ENCODE results near the gene KDR. TPM values are rescaled to one million over a fixed set of nuclear protein-coding genes. Genes with fewer than 3 reads are reported as not detected.

The KDR gene
- total RNA-seq, 4 donors from 2014 or later: 7.4 to 14.8 (median 10.6) TPM

- Histone ChIP-seq H3K9me3 (no peaks in the 10 kb centered on the region), H3K27ac (peak overlapping the region in 3 of 4 donors; percentile 19 to 47 (median 47)), H3K4me1 (peaks cover 0 to 6% of the 10 kb centered on the region in 2 donors), H3K36me3 (no peaks in the 10 kb centered on the region), H3K4me3 (no peak overlapping the region), H3K27me3 (no peaks in the 10 kb centered on the region)
- TF ChIP-seq POLR2A (IDR thresholded peaks at IDR 0.05) (no peak), CTCF (IDR thresholded peaks at IDR 0.05 in 4 of 5, conservative IDR thresholded peaks at IDR 0.05 in 1 of 5) (no peak)
- intact Hi-C loops (cut with DNase I; ENCODE audit: low total_unique reads): no loop called here
- no peak for ATAC-seq
- no peak for DNase-seq
- in situ Hi-C loops (cut with MboI; ENCODE audit: low sequenced_read_pairs in 4 of 4): no loop called here
These were observed 73.9 kb downstream of the KDR start for GRCh38 chr4:55051532-55051931.

- Histone ChIP-seq H3K4me3 (no peak overlapping the region), H3K9me3 (no peaks in the 10 kb centered on the region), H3K27me3 (no peaks in the 10 kb centered on the region), H3K4me1 (peaks cover 0 to 6% of the 10 kb centered on the region in 2 donors), H3K36me3 (no peaks in the 10 kb centered on the region), H3K27ac (peak overlapping the region in 3 of 4 donors; percentile 19 to 47 (median 47))
- TF ChIP-seq CTCF (IDR thresholded peaks at IDR 0.05 in 4 of 5, conservative IDR thresholded peaks at IDR 0.05 in 1 of 5): no peak
- ATAC-seq: no peak
- intact Hi-C loops (cut with DNase I; ENCODE audit: low total_unique reads) (no loop called here), in situ Hi-C loops (cut with MboI; ENCODE audit: low sequenced_read_pairs in 4 of 4) (no loop called here)
- DNase-seq: no peak
These were observed 74.9 kb downstream of the KDR start for GRCh38 chr4:55050418-55050950.

- no peaks in the 10 kb centered on the region for H3K27me3 ChIP-seq
- intact Hi-C loops (cut with DNase I; ENCODE audit: low total_unique reads) (no loop called here), in situ Hi-C loops (cut with MboI; ENCODE audit: low sequenced_read_pairs in 4 of 4) (no loop called here)
- peaks cover 9 to 12% of the 10 kb centered on the region in 2 donors for H3K4me1 ChIP-seq
- H3K36me3 ChIP-seq: no peaks in the 10 kb centered on the region
- no peak overlapping the region for H3K4me3 ChIP-seq
- peak overlapping the region in 3 of 4 donors; percentile 30 to 59 (median 41) for H3K27ac ChIP-seq
- no peaks in the 10 kb centered on the region for H3K9me3 ChIP-seq
- TF ChIP-seq CTCF (IDR thresholded peaks at IDR 0.05 in 4 of 5, conservative IDR thresholded peaks at IDR 0.05 in 1 of 5) (no peak), POLR2A (IDR thresholded peaks at IDR 0.05) (no peak)
- ATAC-seq: peak; percentile 75 to 93
- DNase-seq: peak; percentile 4 to 23
These were observed 87.1 kb downstream of the KDR start for GRCh38 chr4:55038176-55038890.

- H3K9me3 ChIP-seq: no peaks in the 10 kb centered on the region
- H3K4me1 ChIP-seq: peaks cover 9 to 12% of the 10 kb centered on the region in 2 donors
- no peak for ATAC-seq
- peak overlapping the region in 2 of 4 donors; percentile 30 to 41 for H3K27ac ChIP-seq
- no peaks in the 10 kb centered on the region for H3K36me3 ChIP-seq
- H3K4me3 ChIP-seq: no peak overlapping the region
- TF ChIP-seq POLR2A (IDR thresholded peaks at IDR 0.05) (no peak), CTCF (IDR thresholded peaks at IDR 0.05 in 4 of 5, conservative IDR thresholded peaks at IDR 0.05 in 1 of 5) (no peak)
- intact Hi-C loops (cut with DNase I; ENCODE audit: low total_unique reads) (no loop called here), in situ Hi-C loops (cut with MboI; ENCODE audit: low sequenced_read_pairs in 4 of 4) (no loop called here)
- no peak for DNase-seq
- H3K27me3 ChIP-seq: no peaks in the 10 kb centered on the region
These were observed 87.7 kb downstream of the KDR start for GRCh38 chr4:55037728-55038127.

Data from gastrocnemius medialis (tissue), 4 donors.